GM21723 (cell line): ENCODE data around the gene CCNF.
"Not testable (repeated sequence)": the region's sequence is repeated elsewhere in the genome, so short reads cannot be mapped to it uniquely, and the experiment has no call there.

ENCODE experiments used
- ATAC-seq: cut with Tn5 transposase; IDR thresholded peaks from one replicate; pipeline ENCODE4 v1.9.1; 2021; ENCODE audit warnings: mild to moderate bottlenecking, moderate library complexity; ENCODE audit not compliant: unreplicated experiment

Gene CCNF

DNA sequence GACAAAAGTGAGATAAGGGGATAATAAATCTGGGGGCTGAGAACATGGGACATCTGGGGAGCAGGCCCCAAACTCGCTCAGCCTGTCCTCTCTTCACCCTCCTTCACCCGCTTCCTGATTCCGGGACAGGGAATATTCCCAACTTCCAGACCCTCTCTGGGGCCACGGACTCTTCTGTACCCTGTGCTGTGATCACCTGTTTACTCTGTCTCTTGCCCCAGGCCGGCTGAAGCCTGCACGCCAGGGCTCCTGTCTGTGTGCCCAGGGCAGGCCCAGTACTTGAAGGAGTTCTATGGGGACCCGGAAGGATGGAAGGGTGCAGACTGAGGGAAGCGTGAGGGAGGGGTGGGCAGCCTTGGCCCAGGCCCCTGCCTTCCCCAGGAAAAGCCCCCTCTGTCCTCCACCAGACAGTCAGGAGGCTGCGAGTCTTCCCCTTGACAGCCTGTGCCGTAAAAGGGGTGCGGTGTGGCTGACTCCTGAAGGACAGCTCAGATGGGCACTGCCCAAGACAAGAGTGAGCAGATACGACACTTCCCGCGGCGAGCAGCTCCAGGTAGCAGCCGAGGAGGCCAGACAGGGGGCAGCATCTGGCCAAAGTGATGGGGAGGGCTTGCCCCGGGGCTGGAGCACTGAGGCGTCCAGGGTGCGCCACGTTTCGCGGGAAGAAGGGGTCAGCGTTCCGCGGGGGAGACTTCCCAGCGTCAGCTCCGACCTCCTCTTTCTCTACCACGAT lies 1.0 kb upstream of the CCNF start:
- ATAC-seq: peak; percentile 30

DNA sequence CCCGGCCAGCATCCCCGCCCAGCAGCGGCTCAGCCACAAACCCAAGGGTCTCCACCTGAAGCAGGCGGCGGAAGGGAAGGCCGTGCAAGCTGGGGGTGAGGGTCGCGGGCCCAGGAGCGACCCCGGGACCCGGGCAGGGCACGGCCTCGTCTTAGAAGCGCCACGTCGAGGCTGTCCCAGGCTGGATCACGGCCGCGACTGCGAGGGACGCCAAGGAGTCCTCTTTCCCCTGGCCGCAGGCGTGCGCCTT lies 538 bp upstream of the CCNF start:
- no peak for ATAC-seq

DNA sequence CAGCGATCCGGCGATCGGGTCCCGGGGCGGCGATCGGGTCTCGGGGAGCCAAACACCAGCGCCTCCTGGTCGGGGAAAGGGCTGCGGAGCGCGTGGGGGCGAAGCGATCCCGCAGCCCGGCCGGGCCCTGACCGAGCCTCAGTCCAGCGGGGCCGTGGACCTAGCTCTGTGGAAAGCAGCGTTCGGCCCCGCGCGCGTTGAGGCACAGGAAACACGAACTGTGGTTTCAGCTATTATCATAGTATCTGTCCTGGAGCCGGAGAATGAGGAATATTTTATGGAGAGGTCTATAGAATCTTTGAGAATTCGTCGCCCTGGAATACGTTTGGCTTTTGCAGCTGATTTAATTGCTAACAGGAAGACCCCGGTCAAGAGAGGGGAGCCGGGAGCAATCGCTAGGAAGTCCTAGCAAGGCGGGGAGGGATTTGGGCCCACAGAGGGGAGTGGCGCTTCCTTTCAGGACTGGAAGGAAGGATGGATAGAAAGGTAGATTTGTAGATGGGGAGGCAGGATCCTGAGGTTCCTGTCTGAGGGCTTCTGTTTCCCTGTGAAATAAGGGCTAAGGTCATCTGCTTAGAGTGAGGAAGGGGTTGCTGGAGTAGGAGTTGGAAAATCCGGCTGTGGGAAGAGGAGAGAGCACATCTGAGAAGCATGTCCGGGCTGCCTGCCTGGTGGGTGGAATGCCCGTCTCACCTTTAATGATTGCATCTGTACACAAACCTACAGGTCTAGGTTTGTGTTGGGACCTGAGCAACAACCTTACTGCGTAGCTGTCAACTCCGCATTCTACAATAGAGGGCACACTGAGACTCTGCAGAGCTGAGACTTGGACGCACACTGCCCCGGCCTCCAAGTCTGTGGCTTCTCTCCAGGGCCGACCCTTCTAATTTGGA lies 770 bp downstream of the CCNF start:
- ATAC-seq: peak; percentile 20

DNA sequence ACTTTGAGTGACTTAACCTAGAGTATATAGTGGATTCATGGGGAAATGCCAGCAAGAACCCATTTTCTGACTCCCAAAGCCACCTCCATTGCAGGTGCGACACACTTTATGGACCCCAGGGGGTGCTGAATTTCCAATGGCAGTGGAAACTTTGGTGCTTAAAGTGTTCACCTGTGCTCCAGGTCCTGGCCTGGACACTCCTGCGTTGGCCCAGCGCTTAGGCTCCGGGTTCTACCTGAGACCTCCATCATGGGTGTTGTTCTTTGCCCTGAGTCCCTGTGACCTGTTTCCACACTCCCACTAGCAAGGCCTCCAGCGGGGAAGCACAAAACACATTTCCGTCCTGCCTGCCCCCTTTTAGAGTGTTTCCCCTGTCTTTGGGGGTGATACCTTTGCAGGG lies 3.0 kb downstream of the CCNF start:
- no peak for ATAC-seq

DNA sequence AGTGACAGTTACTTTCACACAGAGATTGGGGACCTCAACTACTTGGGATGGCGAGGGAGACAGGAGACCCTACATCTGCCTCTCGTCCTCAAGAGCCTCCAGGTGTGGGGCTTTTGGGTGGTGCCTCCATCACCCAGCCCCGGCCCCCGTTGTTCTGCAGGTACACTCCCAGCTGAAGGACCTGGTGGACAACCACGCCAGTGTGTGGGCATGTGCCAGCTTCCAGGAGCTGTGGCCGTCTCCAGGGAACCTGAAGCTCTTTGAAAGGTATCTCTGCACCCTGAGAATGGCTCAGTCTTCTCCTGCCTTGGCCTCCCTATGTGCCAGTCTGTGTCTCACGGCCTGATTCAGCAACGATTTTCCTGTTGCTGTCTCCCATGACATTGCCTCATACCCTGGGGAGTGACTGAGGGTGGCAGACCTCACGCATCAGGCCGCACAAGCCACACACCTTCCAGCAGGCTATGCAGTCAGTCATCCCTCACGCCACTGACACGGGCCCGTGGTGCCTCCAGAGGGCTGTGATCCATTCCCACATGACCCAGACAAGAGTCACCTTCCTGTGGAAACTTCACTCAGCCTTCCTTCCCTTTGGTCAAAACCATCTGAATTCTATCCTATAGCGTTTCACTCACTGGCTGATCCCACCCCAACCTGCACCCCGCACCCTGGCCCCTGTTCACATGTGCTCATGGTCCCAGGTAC lies 3.7 kb downstream of the CCNF start:
- ATAC-seq: no peak

DNA sequence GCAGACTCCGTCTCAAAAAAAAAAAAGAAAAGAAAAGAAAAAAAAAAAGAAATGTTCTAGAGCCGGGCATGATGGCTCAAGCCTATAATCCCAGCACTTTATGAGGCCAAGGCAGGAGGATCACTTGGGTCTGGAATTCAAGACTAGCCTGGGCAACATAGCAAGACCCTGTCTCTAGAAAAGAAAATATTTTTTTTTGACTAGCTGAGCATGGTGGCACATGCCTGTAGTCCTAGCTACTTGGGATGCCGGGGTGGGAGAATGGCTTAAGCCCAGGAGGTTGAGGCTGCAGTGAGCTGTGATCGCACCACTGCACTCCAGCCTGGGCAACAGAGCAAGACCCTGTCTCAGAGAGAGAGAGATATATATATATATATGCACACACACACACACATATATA lies 6.0 kb downstream of the CCNF start:
- ATAC-seq: not testable (repeated sequence)

DNA sequence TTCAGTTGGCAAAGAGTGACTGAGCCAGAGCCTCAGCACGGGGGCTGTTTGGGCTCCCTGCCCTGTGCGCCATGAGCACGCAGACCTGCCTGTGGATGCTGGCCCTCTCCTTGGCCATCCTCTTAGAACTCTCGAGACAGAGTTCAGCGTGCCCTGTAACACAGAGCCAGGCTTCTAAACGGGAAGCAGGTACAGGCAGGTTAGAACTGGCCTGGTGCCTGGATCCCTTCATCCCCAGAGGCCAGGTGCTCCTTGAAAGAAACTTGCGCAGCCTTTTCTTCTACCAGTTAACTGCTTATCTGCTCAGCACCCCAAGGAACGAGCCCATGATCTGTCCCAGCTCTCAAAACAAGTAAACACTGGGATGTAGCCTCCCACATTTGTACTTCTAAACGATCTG lies 6.9 kb downstream of the CCNF start:
- no peak for ATAC-seq

DNA sequence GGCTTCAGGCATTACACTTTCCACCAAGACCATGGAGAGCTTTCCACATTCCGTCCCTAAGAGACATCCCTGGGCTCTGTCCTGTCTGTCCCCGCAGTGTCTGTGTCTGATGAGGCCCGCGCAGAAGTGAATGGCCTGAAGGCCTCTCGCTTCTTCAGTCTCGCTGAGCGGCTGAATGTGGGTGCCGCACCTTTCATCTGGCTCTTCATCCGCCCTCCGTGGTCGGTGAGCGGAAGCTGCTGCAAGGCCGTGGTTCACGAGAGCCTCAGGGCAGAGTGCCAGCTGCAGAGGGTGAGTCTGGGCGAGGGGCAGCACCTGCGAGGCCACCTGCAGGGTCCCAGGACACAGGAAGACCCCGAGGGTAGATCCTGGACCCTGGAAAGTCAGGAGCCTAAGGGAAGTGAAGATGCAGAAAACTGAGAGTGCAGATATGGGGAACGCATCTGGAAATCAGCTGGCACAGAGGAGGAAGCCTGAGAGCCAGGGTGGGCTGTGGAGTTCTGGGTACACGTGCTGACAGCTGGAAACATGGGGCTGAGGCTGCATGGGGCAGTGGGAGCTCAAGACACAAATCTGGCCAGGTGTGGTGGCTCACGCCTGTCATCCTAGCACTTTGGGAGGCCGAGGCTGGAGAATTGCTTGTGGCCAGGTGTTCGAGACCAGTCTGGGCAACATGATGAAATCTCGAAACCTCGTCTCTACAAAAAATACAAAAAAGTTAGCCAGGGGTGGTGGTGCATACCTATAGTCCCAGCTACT lies 8.0 kb downstream of the CCNF start:
- ATAC-seq: no peak

DNA sequence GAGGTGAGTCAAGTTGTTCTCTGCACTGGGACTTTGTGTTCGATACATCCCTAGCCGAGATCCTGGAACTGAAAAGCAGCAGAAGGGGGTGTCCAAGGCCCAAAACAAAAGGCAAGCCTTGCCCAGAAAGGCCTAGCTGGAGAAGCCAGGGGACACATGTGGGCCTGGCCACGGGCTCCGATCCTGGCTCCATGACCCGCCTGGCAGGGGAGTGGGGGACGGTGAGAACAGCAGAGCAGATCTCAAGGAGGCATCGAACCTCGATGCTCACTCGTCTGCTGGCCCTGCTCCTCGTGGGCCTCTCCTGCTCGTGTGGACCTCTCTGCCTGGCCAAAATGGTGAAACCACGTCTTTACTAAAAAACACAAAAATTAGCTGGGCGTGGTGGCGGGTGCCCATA lies 8.9 kb downstream of the CCNF start:
- ATAC-seq: no peak

DNA sequence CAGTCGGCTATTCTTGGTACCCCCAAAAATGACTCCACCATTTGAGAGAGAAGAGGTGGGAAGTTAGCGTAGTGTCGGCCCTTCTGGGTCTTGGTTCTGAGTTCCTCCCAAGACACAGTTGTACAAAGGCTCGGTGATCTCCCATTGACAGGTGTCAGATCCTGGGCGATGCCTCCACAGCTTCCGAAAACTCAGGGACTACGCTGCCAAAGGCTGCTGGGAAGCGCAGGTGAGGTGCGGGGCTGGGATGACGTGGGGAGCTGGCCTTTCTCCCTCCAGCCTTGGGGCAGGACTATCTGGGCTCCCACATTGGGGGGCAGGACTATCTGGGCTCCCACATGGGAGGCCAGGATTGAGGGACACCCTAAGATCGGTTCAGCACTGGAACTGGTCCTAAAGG lies 10.4 kb downstream of the CCNF start:
- ATAC-seq: no peak

DNA sequence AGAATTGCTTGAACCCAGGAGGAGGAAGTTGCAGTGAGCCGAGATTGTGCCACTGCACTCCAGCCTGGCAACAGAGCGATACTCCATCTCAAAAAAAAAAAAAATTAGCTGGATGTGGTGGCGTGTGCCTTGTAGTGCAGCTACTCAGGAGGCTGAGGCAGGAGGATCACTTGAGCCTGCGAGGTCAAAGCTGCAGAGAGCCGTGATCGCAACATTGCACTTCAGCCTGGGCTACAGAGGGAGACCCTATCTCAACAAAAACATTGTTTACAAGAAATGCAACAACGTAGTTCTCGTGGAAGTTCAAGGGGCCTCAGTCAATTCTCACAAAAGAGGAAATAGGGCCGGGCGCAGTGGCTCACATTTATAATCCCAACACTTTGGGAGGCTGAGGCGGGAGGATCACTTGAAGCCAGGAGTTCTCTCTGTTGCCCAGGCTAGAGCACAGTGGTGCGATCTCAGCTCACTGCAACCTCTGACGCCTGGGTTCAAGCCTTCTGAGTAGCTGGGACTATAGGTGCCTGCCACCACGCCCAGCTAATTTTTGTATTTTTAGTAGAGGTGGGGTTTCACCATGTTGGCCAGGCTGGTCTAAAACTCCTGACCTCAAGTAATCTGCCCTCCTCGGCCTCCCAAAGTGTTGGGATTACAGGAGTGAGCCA lies 12.0 kb downstream of the CCNF start:
- ATAC-seq: not testable (repeated sequence)

DNA sequence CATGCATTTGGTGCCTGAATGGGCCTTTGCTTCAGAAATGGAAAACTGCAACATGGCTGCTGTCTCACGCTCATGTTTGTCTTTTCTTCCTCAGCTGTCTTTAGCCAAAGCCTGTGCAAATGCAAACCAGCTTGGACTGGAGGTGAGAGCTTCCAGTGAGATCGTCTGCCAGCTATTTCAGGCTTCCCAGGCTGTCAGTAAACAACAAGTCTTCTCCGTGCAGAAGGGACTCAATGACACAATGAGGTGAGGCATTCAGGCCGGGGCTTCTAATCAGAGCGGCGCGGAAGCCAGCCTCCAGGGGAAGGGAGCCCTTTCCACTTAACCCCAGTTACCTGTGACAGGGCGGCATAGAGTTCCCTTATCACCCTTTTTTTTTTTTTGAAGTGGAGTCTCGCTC lies 14.3 kb downstream of the CCNF start:
- ATAC-seq: no peak

DNA sequence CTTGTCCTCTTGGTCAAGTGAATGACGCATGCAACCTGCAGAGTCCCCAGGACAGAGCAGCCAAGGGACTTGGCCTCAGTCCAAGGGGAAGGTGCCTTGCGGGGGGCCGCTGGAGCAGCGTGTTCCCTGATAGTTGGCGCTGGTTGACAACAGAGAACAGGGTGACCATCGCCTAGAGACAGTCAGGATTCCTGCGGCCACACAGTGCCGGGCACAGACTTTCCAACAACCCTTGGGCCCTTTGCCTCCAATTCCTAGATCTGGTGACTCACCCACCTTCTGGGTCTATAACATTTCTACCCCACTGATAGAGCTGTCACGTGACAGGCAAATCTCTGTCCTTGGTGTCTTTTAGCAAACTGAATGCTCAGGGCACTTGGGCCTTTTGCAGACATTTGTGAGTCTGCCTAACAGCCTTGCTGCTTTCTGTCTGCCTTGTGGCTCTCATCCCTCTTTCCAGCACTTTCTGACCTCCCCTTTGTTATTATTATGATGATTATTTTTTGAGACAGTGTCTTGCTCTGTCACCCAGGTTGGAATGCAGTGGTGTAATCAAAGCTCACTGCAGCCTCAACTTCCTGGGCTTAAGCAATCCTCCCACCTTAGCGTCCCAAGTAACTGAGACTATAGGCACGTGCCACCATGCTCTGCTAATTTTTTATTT lies 18.8 kb downstream of the CCNF start:
- no peak for ATAC-seq

DNA sequence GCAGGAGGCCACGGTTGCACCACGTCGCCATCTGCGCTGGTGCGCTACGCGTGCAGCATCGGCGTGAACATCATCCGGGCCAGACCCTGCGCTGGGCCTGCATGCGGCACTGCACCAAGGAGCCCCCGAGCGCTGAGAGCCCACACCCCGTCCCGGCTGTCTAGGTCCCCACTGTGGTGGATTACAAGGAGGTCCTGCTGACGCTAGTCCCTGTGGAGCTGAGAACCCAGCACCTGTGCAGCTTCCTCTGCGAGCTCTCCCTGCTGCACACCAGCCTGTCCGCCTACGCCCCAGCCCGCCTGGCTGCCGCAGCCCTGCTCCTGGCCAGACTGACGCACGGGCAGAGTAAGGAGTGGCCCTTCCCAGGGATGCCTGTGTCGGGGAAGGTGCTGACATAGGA lies 19.9 kb downstream of the CCNF start:
- no peak for ATAC-seq

DNA sequence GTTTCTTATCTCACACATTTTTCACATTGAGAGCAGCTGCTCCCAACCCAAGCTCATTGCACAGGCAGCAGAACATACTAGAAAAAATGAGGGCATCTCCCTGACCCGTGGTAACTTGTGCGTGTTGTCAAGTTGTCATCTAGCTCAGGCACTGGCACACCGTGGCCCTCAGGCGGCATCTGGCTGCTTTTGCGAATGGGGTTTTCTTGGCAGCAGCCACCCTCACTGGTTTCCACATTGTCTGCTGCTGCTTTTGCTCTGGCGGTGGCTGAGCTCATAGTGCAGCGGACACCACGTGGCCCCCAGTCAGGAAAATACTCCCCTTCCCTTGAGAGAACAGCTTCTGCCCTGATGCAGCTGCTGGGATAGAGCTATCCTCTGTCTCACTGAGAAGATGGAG lies 21.3 kb downstream of the CCNF start:
- ATAC-seq: no peak

DNA sequence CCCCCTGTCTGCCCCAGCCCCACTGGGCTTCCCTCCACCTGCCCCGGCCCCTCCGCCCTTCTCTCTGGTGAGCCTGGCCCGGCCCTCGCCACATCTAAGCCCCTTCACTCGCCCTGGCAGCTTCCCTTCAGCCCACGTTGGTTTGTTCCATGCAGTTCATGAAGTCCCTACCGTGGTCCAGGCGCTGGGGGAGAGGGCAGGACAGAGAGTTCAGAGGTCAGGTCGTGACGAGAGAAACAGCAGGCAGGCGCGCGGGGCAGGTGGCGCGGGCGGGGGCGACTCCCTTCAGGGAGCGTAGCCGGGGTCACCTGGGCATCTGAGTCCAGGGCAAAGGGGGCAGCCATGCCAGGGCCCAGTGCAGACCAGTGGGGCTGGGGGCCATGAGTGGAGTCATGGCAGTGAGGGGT lies 21.7 kb downstream of the CCNF start:
- no peak for ATAC-seq

DNA sequence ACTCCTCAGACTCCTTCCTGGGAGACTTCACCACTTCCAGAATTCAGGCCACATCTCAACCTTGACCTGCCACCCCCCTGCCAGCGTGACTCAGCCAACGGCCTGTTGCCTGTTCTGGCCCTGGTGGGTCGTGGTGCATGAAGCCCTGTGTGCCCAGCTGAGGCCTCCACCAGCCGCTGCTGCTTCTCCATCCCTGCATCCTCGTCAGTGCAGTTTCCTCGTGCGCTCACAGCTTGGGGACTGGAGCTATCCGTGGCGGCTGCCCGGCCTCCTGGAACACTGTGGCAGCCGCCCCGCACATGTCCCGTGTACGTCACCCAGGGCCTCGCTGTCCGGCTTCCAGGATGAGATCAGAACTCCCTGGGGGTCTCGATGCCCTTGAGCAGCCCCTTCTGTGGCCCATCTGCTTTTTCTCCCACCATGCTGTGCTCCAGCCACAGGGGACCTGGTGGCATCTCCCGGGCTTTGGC lies 22.6 kb downstream of the CCNF start:
- ATAC-seq: no peak

DNA sequence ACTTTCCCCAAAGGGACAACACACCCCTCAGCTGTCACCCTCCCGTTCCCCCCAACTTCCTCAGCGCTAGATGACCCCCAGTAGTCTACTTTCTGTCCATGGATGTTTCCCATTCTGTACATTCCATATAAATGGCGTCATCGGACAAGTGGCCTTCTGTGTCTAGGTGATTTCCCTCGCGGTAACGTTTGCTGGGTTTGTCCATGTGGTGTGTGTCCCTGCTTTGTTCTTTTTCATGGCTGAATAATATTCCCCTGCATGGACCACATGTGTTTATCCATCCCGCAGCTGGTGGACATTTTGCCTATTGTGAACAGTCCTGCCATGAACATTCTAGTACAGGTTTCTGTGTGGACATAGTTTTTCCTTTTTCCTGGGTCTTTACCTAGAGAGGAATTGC lies 23.4 kb downstream of the CCNF start:
- ATAC-seq: no peak

DNA sequence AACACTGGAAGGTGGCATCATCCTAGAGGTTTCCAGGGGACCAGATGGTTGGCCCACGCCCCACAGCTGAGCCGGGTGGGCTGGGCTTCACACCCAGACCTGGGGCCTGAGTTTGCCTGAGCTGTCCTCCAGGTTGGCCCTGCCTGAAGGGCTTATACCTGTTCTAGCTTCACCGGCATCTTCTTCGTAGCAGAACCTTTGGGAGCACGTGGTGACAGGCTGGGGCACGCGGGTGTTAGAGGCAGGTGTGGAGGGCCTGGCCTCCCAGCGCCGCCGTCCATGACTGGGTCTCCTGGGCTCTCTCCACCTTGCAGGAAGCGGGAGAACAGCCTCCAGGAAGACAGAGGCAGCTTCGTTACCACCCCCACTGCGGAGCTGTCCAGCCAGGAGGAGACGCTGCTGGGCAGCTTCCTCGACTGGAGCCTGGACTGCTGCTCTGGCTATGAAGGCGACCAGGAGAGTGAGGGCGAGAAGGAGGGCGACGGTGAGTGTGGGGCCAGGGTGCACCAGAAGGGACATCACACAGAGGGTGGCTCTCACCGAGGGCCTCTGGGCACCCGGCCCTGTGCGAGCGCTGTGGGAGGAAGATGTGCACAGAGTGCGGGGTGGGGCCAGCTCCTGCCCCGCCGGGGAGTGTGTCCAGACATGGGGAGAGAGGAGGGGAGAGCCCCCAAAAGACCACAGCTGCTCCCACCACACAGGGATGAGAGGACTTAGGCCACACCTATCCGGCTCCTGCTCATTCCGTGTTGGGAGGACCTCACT lies 26.0 kb downstream of the CCNF start:
- no peak for ATAC-seq
